ENCODE data around the gene ELK1.

Gene ELK1

GRCh38 chrX:47596256-47596655, 54.1 kb downstream of the ELK1 start:
- Histone ChIP-seq H3K9me3 (ENCODE audit: control insufficient read depth, insufficient read depth, low read depth, low read length) (no peaks in the 10 kb centered on the region; the same call in 1 of the 2 replicates), H3K4me3 (ENCODE audit: low read depth, low read length) (no peak overlapping the region), H3K36me3 (ENCODE audit: control insufficient read depth in 2 of 2, insufficient read depth in 1 of 2, low read length in 2 of 2) (no peaks in the 10 kb centered on the region), H3K4me1 (ENCODE audit: control insufficient read depth, insufficient read depth, low read length) (no peaks in the 10 kb centered on the region), H3K27ac (ENCODE audit: extremely low read depth, low read depth, low read length) (no peak overlapping the region)
- POLR2A ChIA-PET: no interaction called here
- TF ChIP-seq ZBTB20 (tag by site-specific recombination; IDR thresholded peaks at IDR 0.05) (no peak), RBAK (tag by site-specific recombination; IDR thresholded peaks at IDR 0.05) (no peak), FEZF1 (tag by site-specific recombination; IDR thresholded peaks at IDR 0.05) (no peak), HIC1 (tag by site-specific recombination; IDR thresholded peaks at IDR 0.05) (no peak), ZXDB (tag by site-specific recombination; IDR thresholded peaks at IDR 0.05) (no peak), ZNF398 (tag by site-specific recombination; IDR thresholded peaks at IDR 0.05) (no peak), ZNF629 (tag by site-specific recombination; IDR thresholded peaks at IDR 0.05) (no peak), PRDM6 (tag by site-specific recombination; IDR thresholded peaks at IDR 0.05) (no peak), ZNF561 (tag by site-specific recombination; IDR thresholded peaks at IDR 0.05; ENCODE audit: borderline replicate concordance) (no peak), ZNF280C (tag by site-specific recombination; IDR thresholded peaks at IDR 0.05) (no peak), PATZ1 (tag by site-specific recombination; IDR thresholded peaks at IDR 0.05) (no peak), ZNF221 (tag by site-specific recombination; IDR thresholded peaks at IDR 0.05; ENCODE audit: borderline replicate concordance) (no peak), BCL6B (tag by site-specific recombination; IDR thresholded peaks at IDR 0.05) (no peak), ZNF514 (tag by site-specific recombination; IDR thresholded peaks at IDR 0.05) (no peak), ZNF157 (tag by site-specific recombination; IDR thresholded peaks at IDR 0.05) (no peak), ZNF660 (tag by site-specific recombination; IDR thresholded peaks at IDR 0.05) (no peak), ZNF704 (tag by site-specific recombination; IDR thresholded peaks at IDR 0.05) (no peak)
- CTCF ChIA-PET: interaction anchor here (1.2 kb wide), 1 partner anchor 27 kb away, joined by 3 read pairs; no protein-coding TSS in a partner anchor
